ENCODE measurements around the gene LOXL4. TPM values are rescaled to one million over a fixed set of nuclear protein-coding genes. Genes with fewer than 3 reads are reported as not detected.

Gene LOXL4
- polyA plus RNA-seq, 4 donors = 0.27 to 4.2 (median 0.72) TPM; not detected in 1

GRCh38 chr10:98300526-98301229 is 32.7 kb upstream of the LOXL4 start:
- no peak overlapping the region for H3K27ac ChIP-seq (ENCODE audit: low read depth in 1 of 3, low read length in 2 of 3)
- H3K4me1 ChIP-seq (ENCODE audit: control insufficient read depth in 3 of 3, insufficient read depth in 2 of 3, low read depth in 1 of 3, low read length in 2 of 3) = no peaks in the 10 kb centered on the region
- H3K27me3 ChIP-seq (ENCODE audit: control insufficient read depth in 3 of 3, insufficient read depth in 3 of 3, low read length in 3 of 3) = peaks cover 0 to 29% (median 0%) of the 10 kb centered on the region in 3 donors
- H3K4me3 ChIP-seq (ENCODE audit: low read depth in 1 of 3, low read length in 3 of 3) = no peak overlapping the region
- H3K9me3 ChIP-seq (ENCODE audit: control insufficient read depth in 2 of 2, insufficient read depth in 1 of 2, low read depth in 1 of 2, low read length in 1 of 2) = no peaks in the 10 kb centered on the region
- WGBS, 3 donors = 75 to 85% (median 76%) methylated on average over 7 of the region's 7 CpGs
- DNase-seq (no peak), FAIRE-seq (no peak)
- no peaks in the 10 kb centered on the region for H3K36me3 ChIP-seq (ENCODE audit: control insufficient read depth in 3 of 3, insufficient read depth in 2 of 3, low read depth in 1 of 3, low read length in 3 of 3)

- H3K36me3 ChIP-seq (ENCODE audit: control insufficient read depth in 3 of 3, insufficient read depth in 2 of 3, low read depth in 1 of 3, low read length in 3 of 3) = no peaks in the 10 kb centered on the region
- no peak for DNase-seq
- no peak for FAIRE-seq
- no peaks in the 10 kb centered on the region for H3K9me3 ChIP-seq (ENCODE audit: control insufficient read depth in 2 of 2, insufficient read depth in 1 of 2, low read depth in 1 of 2, low read length in 1 of 2)
- no peak overlapping the region for H3K27ac ChIP-seq (ENCODE audit: low read depth in 1 of 3, low read length in 2 of 3)
- WGBS, 3 donors = 51 to 56% (median 55%) methylated on average over 9 of the region's 9 CpGs
- H3K4me1 ChIP-seq (ENCODE audit: control insufficient read depth in 3 of 3, insufficient read depth in 2 of 3, low read depth in 1 of 3, low read length in 2 of 3) = no peaks in the 10 kb centered on the region
- no peak overlapping the region for H3K4me3 ChIP-seq (ENCODE audit: low read depth in 1 of 3, low read length in 3 of 3)
- peaks cover 0 to 29% (median 0%) of the 10 kb centered on the region in 3 donors for H3K27me3 ChIP-seq (ENCODE audit: control insufficient read depth in 3 of 3, insufficient read depth in 3 of 3, low read length in 3 of 3)
Observed at GRCh38 chr10:98299341-98299740, 31.3 kb upstream of the LOXL4 start.

- Histone ChIP-seq H3K4me1 (ENCODE audit: control insufficient read depth in 3 of 3, insufficient read depth in 2 of 3, low read depth in 1 of 3, low read length in 2 of 3) (no peaks in the 10 kb centered on the region), H3K36me3 (ENCODE audit: control insufficient read depth in 3 of 3, insufficient read depth in 2 of 3, low read depth in 1 of 3, low read length in 3 of 3) (no peaks in the 10 kb centered on the region), H3K27me3 (ENCODE audit: control insufficient read depth in 3 of 3, insufficient read depth in 3 of 3, low read length in 3 of 3) (peaks cover 0 to 30% (median 0%) of the 10 kb centered on the region in 3 donors), H3K27ac (ENCODE audit: low read depth in 1 of 3, low read length in 2 of 3) (no peak overlapping the region), H3K9me3 (ENCODE audit: control insufficient read depth in 2 of 2, insufficient read depth in 1 of 2, low read depth in 1 of 2, low read length in 1 of 2) (no peaks in the 10 kb centered on the region), H3K4me3 (ENCODE audit: low read depth in 1 of 3, low read length in 3 of 3) (no peak overlapping the region)
- 80 to 90% (median 86%) methylated on average over 1 of the region's 1 CpG for WGBS, 3 donors
- DNase-seq = no peak
- no peak for FAIRE-seq
Observed at GRCh38 chr10:98296524-98296923, 28.5 kb upstream of the LOXL4 start.

GRCh38 chr10:98295907-98296306 is 27.9 kb upstream of the LOXL4 start:
- H3K27me3 ChIP-seq (ENCODE audit: control insufficient read depth in 3 of 3, insufficient read depth in 3 of 3, low read length in 3 of 3) = peaks cover 0 to 27% (median 0%) of the 10 kb centered on the region in 3 donors
- FAIRE-seq = no peak
- 24 to 35% (median 30%) methylated on average over 5 of the region's 5 CpGs for WGBS, 3 donors
- no peaks in the 10 kb centered on the region for H3K36me3 ChIP-seq (ENCODE audit: control insufficient read depth in 3 of 3, insufficient read depth in 2 of 3, low read depth in 1 of 3, low read length in 3 of 3)
- H3K4me3 ChIP-seq (ENCODE audit: low read depth in 1 of 3, low read length in 3 of 3) = no peak overlapping the region
- H3K4me1 ChIP-seq (ENCODE audit: control insufficient read depth in 3 of 3, insufficient read depth in 2 of 3, low read depth in 1 of 3, low read length in 2 of 3) = no peaks in the 10 kb centered on the region
- H3K27ac ChIP-seq (ENCODE audit: low read depth in 1 of 3, low read length in 2 of 3) = no peak overlapping the region
- no peaks in the 10 kb centered on the region for H3K9me3 ChIP-seq (ENCODE audit: control insufficient read depth in 2 of 2, insufficient read depth in 1 of 2, low read depth in 1 of 2, low read length in 1 of 2)
- no peak for DNase-seq

GRCh38 chr10:98295401-98295811 is 27.4 kb upstream of the LOXL4 start:
- Histone ChIP-seq H3K36me3 (ENCODE audit: control insufficient read depth in 3 of 3, insufficient read depth in 2 of 3, low read depth in 1 of 3, low read length in 3 of 3) (no peaks in the 10 kb centered on the region), H3K4me1 (ENCODE audit: control insufficient read depth in 3 of 3, insufficient read depth in 2 of 3, low read depth in 1 of 3, low read length in 2 of 3) (no peaks in the 10 kb centered on the region), H3K27ac (ENCODE audit: low read depth in 1 of 3, low read length in 2 of 3) (no peak overlapping the region), H3K9me3 (ENCODE audit: control insufficient read depth in 2 of 2, insufficient read depth in 1 of 2, low read depth in 1 of 2, low read length in 1 of 2) (no peaks in the 10 kb centered on the region), H3K27me3 (ENCODE audit: control insufficient read depth in 3 of 3, insufficient read depth in 3 of 3, low read length in 3 of 3) (peaks cover 0 to 23% (median 0%) of the 10 kb centered on the region in 3 donors), H3K4me3 (ENCODE audit: low read depth in 1 of 3, low read length in 3 of 3) (no peak overlapping the region)
- DNase-seq (no peak), FAIRE-seq (no peak)
- WGBS, 3 donors = 45 to 56% (median 50%) methylated on average over 4 of the region's 4 CpGs

- Histone ChIP-seq H3K36me3 (ENCODE audit: control insufficient read depth in 3 of 3, insufficient read depth in 2 of 3, low read depth in 1 of 3, low read length in 3 of 3) (no peaks in the 10 kb centered on the region), H3K27ac (ENCODE audit: low read depth in 1 of 3, low read length in 2 of 3) (no peak overlapping the region), H3K4me1 (ENCODE audit: control insufficient read depth in 3 of 3, insufficient read depth in 2 of 3, low read depth in 1 of 3, low read length in 2 of 3) (no peaks in the 10 kb centered on the region), H3K9me3 (ENCODE audit: control insufficient read depth in 2 of 2, insufficient read depth in 1 of 2, low read depth in 1 of 2, low read length in 1 of 2) (no peaks in the 10 kb centered on the region), H3K27me3 (ENCODE audit: control insufficient read depth in 3 of 3, insufficient read depth in 3 of 3, low read length in 3 of 3) (peaks cover 0 to 22% (median 3%) of the 10 kb centered on the region in 3 donors), H3K4me3 (ENCODE audit: low read depth in 1 of 3, low read length in 3 of 3) (no peak overlapping the region)
- DNase-seq (no peak), FAIRE-seq (no peak)
- 75 to 80% (median 77%) methylated on average over 3 of the region's 3 CpGs for WGBS, 3 donors
Observed at GRCh38 chr10:98294270-98294627, 26.3 kb upstream of the LOXL4 start.

GRCh38 chr10:98293550-98294269 is 25.7 kb upstream of the LOXL4 start:
- H3K27me3 ChIP-seq (ENCODE audit: control insufficient read depth in 3 of 3, insufficient read depth in 3 of 3, low read length in 3 of 3) = peaks cover 0 to 22% (median 3%) of the 10 kb centered on the region in 3 donors
- no peak for DNase-seq
- WGBS, 3 donors = 46 to 54% (median 50%) methylated on average over 8 of the region's 8 CpGs
- no peaks in the 10 kb centered on the region for H3K9me3 ChIP-seq (ENCODE audit: control insufficient read depth in 2 of 2, insufficient read depth in 1 of 2, low read depth in 1 of 2, low read length in 1 of 2)
- H3K27ac ChIP-seq (ENCODE audit: low read depth in 1 of 3, low read length in 2 of 3) = no peak overlapping the region
- H3K4me3 ChIP-seq (ENCODE audit: low read depth in 1 of 3, low read length in 3 of 3) = no peak overlapping the region
- no peaks in the 10 kb centered on the region for H3K4me1 ChIP-seq (ENCODE audit: control insufficient read depth in 3 of 3, insufficient read depth in 2 of 3, low read depth in 1 of 3, low read length in 2 of 3)
- no peaks in the 10 kb centered on the region for H3K36me3 ChIP-seq (ENCODE audit: control insufficient read depth in 3 of 3, insufficient read depth in 2 of 3, low read depth in 1 of 3, low read length in 3 of 3)
- FAIRE-seq = no peak

GRCh38 chr10:98292971-98293370 is 25.0 kb upstream of the LOXL4 start:
- WGBS, 3 donors = 48 to 68% (median 65%) methylated on average over 4 of the region's 4 CpGs

More at GRCh38 chr10:98292971-98293370, 25.0 kb upstream of the LOXL4 start:
- FAIRE-seq = no peak
- H3K4me1 ChIP-seq (ENCODE audit: control insufficient read depth in 3 of 3, insufficient read depth in 2 of 3, low read depth in 1 of 3, low read length in 2 of 3) = no peaks in the 10 kb centered on the region
- H3K27ac ChIP-seq (ENCODE audit: low read depth in 1 of 3, low read length in 2 of 3) = no peak overlapping the region
- no peak overlapping the region for H3K4me3 ChIP-seq (ENCODE audit: low read depth in 1 of 3, low read length in 3 of 3)
- no peak for DNase-seq
- no peaks in the 10 kb centered on the region for H3K36me3 ChIP-seq (ENCODE audit: control insufficient read depth in 3 of 3, insufficient read depth in 2 of 3, low read depth in 1 of 3, low read length in 3 of 3)
- no peaks in the 10 kb centered on the region for H3K9me3 ChIP-seq (ENCODE audit: control insufficient read depth in 2 of 2, insufficient read depth in 1 of 2, low read depth in 1 of 2, low read length in 1 of 2)
- H3K27me3 ChIP-seq (ENCODE audit: control insufficient read depth in 3 of 3, insufficient read depth in 3 of 3, low read length in 3 of 3) = peaks cover 0 to 18% (median 3%) of the 10 kb centered on the region in 3 donors

Measured in small intestine (tissue), 7 donors.